ENCODE measurements around the gene RPLP2.
A peak's percentile ranks its signal among the peaks of the same experiment; 100 is the strongest.

Gene RPLP2

DNA sequence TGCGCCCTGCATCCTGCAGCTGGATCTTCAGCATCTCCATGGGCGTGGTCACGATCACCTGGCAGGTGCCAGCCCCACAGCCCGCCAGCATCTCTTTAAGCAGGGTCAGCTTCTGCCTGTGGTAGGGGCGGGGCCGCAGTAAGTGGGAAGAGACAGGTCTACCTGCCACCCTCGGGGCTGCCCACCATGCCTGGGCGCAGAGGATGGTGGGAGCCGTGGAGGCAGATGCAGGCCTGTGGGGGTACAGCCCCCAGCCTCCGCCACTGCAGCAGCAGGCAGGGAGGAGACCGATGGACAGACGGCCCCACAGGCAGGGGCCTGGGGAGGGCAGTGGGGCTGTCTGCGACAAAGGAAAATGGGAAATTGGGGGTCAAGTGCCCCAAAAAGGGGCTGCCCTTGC lies 16.9 kb upstream of the RPLP2 start:
- no peak for DNase-seq

DNA sequence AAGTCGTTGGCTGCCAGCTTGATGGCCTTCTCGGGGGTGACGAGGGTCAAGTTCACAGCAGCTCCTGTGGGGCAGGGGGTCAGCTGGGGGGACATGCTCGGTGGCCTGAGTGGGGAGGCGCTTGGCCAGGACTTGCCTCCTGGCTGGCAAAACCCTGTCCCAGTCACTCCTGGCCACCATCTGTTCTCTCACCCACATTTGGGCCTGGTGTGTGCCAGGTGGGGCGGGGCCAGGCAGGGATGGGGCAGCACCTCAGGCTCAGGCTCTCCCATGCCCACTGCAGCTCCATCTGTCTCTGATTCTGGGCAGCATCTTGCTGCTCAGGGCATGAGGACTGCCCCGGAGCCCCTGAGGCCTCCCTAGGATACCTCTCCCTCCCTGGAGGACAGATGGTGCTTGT lies 16.2 kb upstream of the RPLP2 start:
- DNase-seq = no peak

DNA sequence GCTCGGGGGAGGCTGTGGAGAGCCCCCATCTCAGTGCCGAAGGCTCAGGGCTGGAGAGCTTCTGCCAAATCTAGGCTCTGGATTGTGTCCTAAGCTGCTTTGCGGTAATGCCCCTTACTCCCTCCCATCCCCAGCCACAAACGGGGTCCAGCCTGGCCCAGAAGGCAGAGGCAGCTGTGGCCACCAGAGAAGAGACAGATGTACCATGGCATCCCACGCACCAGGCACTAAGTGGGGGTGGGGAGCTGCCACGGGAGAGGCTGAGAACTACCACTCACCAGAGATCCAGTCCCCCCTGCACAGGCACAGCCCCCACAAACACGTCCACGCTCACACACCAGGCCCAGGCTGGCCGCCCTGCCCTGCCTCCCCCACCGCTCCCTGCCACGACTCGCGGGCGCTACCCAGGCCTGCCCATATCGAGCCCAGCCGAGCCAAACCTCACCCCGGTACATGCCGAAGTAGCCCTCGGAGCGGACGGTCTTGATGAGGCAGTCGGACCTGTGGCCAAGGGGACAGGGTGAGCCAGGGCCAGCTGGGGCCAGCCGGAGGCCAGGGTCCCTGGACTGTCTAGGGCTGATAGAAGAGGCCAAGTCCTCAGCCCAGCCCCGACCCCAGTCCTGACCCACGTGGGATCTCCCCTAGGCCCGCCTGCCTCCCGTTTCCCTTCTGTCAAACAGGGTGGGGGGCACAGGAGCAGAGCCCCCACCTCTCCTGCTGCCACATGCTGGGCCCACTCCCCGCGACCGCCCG lies 15.6 kb upstream of the RPLP2 start:
- DNase-seq = peak; percentile 72

DNA sequence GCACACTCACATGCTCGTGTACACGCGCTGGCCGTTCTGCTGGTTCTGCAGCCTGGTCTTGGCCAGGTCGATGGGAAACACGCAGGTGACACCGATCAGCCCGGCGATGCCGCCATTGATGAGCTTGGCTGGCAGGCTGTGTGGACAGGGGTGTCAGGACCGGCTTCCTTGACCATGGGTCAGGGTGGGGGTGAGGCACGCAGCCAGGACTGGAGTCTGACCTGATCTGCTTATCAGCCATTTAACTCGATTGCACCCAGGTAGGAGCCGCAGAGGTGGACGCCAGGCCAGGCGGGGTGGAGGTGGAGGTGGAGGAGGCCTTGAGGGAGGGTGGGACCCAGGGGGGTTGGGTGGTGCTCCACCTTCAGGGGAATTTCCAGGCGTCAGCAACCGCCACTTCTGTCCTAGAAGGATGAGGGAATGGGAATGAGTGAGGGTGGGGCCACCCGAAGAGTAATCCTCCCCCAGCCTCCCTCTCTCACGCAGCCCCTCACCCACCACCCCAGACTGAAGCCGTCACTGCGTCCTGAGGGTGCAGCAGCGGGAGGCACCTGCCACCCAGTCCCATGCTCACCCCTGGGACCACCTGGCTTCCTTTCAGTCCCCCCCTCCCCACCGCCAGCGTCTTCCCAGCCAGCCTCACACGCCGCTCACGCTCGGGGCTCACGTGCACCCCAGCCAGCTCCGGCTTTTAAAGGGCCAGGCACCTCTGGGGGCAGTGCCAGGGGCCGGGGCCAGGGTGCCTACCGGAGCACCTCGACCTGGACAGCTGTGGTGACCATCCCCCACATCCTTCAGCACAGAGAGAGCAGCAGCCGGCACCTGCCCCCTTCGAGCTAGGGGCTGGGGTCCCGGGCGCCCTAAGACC lies 14.8 kb upstream of the RPLP2 start:
- DNase-seq = peak; percentile 52

DNA sequence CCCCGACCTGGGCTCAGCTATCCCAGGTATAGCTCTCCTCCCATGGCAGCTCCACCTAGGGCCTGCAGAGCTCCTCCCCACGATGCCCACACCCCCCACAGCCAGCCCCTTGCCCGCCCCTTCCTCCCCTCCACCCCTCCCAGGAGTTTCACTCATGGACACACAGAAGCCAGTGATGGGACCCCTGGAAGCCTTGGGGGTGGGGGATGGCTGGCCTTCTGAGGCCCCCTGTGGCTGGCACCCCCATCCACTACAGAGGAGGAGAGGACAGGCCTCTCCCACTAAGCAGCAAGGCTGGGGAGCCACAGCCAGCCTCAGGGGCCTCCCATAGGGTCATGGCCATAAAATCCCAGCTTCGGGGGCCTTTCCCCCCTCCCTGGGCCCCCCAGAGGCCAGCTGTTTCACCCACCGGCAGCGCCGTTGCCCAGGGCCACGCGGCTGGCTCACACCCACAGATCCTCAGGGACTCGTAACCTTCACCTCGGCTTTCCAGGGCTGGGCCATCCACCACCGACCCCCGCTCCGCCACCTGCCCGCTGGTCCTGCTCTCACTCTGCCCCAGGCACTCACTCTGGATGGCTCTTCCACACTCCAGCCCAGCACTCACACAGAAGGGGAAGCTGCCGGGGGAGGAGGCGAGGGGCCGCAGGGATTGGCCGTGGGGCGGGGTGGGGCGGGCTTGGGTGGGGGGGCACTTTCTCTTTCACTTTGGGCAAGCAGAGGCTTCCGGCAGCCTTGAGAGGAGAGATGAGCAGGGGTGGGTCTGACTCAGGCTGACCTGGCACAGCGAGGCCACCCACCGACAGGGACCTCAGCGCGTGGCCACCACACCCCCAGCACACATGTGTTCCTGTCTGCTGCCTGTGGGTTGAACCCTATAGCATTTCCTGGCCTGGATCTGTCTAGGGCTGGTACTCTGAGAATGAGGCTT lies 13.9 kb upstream of the RPLP2 start:
- DNase-seq = peak; percentile 72

DNA sequence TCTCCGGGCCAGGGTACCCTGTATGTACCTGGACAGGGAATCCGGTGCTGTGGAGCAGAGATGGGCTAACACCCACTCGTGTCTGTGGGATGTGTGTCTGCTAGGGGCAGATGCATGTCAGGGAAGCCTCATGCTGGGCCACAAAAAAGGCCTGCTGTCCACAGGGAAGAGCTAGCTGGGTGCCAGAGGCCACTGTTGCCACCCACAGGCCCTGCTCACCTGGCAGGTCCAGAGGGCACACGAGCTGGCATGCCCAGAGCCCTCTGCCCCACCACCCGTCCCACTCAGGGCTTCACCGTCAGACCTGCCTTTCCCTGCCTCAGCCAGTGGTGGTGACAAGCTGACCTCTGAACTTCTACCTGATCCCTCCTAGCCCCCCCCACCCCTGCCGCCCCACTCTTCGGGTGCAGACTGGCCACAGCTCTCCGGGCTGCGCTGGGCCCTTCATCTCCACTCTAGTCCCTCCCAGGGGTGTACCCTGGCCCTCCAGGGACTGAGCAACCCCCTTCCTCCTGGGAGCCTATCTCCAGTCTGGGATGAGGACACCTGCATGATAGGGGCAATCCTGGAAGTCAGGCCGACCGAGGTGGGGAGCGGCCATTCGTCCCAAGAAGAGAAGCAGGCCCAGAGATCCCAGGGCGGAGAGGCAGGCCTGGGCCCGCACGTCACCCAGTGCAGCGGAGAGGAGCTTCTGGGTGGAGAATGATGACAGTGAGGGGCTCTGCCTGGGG lies 13.0 kb upstream of the RPLP2 start:
- no peak for DNase-seq

DNA sequence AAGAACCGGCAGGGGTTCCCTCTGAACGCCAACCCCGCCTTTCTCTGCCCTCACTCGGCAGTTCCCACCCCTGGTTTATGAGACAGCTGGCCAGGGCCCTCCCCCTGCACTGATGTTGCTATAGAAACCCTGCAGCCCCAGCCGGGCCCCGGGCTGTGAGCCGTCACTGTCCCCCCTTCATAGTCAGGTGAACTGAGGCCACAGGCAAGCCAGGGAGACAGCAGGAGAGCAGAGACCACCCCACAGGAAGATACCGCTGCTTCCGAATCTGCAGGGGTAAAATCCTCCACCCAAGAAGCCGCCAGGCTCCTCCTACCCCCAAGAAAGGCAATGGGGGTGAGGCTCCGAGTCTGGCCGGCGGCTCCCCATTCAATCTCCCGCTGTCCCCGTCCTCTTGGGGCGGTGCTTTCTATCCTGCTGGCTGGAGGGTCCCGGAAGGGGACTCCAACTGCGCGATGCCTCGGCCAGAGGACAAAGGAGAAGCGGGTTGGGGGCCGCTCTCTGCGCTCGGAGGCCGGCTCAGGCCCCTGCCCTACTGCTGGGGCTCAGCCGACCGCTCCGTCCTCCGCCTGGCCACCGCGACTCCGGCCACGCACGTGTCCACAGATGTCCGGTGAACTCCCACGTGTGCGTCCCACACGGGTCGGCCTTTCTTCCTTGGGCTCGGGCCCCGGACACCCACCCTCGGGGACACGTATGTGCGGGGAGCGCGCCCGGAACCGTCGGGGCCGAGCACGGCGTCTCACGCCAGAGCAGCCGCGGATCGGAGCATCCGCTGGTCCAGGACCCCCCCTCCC lies 12.3 kb upstream of the RPLP2 start:
- peak; percentile 94 for DNase-seq

DNA sequence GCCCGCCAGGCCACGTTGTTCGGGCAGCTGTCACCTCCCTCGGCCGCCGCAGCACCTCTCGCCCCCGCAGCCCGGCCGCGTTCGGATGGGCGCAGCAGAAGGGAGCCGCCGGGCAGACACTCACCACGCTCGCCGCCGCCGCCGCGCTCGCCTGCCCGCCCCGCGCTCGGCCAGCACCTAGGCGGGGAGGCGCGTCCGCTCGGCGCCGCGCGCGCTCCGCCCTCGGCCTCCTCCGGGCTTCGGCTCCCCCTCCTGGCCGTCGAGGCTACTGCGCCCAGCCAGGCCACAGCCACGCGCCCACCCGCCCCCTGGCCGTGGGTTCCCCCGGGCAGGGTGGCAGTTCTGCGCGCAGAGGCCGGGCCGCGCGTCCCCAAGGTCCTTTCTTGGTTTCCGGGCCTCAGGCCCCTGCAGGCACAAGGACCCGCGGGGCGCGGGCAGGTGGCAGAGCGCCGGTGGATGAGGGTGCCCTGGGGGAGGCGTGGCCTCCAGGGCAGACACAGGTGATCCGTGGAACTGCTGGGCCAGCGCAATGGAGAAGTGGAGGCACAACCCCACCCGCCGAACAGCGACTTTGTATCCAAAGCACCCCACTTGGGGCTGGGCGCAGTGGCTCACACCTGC lies 11.6 kb upstream of the RPLP2 start, which contains the start of gene SLC25A22:
TSS of gene SLC25A22 (minus strand) at position 189 of the 621 bp plus-strand sequence. CDS start 3,275 bp downstream, outside the sequence.
- peak; percentile 79 for DNase-seq

DNA sequence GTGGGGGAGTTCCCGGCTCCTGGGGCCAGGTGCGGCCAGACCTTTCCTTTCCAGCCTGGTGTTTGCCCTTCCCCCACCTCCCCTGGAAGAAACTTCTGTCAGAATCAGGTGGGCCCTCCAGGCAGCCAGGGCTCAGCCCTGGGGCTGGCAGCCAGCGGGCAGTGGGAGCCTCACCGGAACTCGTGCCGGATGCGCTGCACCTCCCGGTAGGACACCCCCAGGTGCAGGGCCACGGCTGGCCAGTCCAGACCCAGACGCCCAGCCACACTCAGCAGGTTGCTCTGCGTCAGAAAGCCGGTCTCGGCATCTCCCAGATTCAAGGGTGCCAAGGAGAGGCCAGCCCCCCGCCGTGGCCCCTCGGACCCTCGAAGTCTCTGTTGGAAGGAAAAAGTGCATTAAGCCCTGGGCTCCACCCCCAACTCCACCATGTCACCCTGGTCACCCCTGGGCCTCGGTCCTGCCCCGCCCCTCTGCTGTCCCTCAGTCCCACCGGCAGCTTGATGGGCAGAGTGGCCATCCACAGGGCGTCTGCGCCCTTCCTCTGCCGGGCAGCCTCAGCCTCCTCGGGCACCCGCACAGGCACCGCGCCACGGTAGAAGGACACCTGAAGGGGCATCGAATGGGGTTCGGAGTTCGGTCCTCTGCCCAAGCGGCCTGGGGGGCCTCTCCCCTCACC lies 10.0 kb upstream of the RPLP2 start:
- DNase-seq = no peak

DNA sequence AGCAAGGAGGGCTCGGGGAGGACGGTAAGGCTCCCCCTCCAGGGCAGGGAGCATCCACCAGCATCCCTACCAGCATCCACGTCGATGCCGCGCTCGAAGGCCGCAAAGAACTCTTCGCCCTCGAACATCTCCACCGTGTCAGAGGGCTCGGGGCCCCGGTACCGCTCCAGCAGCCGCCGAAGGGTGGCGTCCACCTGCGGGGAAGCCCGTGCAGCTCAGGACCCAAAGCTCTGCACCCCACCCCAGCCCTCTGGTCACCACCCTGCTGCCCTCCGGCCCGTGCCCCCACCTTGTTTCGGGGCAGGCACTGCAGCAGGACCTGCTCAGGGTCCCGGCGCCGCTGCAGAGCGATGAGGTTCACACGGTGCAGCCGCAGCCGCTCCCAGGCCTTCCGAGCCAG lies 9.3 kb upstream of the RPLP2 start:
- no peak for DNase-seq

DNA sequence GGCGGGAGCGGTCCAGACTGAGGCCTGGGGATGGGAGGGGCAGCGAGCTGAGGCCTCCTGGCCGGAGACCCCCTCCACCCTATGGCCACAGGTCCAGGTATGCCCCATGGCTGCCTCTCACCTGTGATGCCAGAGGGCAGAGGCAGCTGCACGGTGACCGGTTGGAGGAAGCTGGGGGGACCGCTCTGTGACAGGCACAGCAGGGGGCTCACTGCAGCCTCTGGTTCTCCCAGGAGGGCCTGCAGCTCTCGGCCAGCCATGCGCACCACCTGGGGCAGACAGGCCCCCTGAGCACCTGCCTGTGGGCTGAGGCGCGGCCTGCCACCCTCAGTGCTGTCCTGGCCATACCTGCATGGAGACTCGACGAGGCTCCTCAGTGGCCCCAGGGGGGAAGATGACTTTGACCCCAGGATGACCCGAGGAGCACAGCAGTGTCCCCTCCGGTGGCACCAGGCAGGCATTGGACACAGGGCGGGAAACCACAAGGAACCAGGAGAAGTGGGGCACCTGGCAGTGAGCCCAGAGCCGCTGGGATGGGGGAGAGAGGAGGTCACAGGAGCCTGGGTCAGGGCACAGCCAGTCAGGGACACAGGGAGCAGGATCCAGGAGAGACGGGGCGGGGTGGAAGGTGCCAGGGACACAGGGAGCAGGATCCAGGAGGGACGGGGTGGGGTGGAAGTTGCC lies 8.5 kb upstream of the RPLP2 start:
- DNase-seq = no peak

DNA sequence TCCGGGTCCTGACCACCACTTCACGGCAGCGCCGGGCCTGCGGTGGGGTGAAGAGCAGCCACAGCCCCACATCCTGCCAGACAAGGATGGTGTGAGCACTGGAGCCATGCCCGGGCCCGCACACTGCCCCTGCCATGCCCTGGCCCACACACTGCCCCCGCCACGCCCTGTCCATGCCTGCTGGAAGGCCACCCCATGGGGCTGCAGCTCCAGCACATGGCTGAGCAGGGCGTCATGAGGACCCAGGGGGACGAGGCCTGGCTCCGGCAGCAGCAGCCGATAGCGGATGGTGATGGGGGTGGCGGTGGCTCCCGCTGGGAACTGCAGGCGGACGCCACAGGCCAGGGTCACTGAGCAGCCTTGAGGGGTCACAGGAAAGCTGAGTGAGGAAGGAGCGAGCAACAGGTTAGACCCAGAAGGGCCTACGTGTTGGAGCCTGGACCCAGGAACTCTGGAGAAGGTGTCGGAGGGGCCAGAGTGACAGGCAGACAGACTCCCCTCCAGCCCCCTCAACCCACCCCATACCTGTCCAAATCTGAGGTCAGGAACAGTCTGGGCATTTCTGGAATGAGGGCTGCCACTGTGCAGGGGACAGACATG lies 7.6 kb upstream of the RPLP2 start:
- no peak for DNase-seq

DNA sequence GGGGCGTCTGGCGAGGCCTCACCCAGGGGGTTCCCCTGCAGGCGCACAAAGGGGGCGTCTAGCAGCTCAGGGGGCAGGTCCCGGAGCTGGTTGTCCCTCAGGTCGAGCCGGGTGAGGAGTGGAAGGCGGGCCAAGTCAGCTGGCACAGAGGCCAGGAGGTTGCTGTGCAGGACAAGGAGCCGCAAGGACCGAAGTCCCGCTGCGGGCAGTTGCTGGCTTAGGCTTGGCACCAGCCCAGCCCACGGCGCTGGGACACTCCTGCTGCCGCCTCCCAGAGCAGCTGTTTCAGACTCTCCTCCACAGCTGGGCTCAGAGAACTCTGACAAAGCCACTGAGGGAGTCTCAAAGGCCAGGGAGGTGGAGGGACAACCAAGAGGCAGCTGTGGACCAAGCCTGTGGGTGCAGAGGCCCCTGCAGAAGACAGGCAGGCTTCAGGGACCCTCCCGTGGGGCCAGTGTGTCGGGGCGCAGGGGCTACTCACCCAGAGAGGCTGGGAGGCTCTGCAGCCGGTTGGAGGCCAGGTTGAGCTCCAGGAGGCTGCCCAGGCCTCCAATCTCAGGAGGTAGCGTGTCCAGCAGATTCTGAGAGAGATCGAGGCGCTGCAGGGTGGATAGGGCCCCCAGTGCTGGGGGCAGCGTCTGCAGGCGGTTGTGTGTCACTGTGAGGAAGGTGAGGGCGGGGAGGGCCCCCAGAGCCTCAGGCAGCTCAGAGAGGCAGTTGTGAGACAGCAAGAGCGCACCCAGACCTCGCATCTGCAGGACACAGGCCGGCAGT lies 6.9 kb upstream of the RPLP2 start:
- DNase-seq = no peak

DNA sequence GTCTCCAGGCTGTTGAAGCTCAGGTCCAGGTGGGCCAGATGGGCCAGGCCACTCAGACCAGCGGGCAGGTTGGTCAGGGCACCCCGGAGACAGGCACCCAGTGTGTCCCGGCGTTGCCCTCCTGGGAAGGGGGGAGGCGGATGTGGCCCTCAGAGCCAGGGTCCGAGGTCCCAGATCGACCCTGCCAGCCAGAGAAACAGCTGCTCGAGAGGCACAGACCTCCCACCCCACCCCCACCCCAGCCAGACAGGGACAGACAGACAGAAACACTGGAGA lies 6.4 kb upstream of the RPLP2 start:
- no peak for DNase-seq

DNA sequence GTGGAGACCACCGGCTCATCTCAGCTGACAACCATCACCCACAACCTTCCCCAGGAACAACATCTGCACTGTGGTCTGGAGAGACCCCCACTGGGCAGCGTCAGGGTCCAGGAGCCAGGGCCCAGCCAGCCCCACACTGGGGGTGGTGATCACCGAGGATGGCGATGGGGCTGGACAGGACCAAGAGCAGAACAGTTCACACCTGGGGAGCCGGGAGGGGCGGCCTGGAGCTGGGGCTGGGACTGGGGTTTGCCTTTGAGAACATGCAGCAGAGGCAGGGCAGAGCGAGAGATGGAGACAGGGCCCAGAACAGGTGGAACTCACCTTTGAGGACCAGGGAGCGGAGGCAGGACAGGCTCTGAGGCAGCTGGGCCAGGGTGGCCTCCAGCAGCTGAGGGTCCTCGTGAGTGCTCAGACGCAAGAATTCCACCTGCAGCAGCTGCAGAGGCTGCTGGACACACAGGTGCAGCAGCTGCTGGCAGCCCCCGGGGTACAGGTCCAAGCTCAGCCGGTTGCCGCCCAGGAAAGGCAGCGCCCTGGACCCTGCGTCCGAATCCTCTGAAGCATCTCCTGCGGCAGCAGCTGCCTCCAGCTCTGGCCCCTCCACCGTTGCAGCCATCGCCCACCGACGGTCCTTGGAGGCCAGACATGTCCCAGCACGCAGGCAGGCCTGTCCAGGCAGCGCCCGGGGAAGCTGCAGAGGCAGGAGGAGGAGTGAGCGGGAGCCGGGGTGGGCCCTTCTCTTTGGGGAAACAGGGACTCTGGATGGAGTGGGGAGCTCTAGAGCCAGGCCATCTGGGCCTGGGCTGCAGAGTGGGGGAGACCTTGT lies 5.8 kb upstream of the RPLP2 start:
- DNase-seq = no peak

DNA sequence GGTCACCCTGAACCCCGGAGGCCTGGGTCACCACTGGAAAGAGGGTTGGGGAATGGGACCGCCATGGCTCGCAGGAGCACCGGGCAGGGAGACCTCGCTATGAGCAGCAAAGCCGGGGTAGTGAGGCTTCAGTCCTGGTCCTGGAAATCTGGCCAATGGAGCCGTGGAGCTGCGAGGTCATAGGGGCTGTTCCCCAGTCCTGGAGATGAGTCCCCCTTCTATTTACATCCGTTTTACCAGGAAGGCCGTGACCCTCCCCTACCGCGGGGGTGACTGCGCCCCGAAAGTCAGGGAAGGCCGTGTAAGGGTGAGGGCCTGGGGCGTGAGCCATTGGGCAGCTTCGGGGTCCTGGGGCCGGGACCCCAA lies 5.2 kb upstream of the RPLP2 start:
- no peak for DNase-seq

DNA sequence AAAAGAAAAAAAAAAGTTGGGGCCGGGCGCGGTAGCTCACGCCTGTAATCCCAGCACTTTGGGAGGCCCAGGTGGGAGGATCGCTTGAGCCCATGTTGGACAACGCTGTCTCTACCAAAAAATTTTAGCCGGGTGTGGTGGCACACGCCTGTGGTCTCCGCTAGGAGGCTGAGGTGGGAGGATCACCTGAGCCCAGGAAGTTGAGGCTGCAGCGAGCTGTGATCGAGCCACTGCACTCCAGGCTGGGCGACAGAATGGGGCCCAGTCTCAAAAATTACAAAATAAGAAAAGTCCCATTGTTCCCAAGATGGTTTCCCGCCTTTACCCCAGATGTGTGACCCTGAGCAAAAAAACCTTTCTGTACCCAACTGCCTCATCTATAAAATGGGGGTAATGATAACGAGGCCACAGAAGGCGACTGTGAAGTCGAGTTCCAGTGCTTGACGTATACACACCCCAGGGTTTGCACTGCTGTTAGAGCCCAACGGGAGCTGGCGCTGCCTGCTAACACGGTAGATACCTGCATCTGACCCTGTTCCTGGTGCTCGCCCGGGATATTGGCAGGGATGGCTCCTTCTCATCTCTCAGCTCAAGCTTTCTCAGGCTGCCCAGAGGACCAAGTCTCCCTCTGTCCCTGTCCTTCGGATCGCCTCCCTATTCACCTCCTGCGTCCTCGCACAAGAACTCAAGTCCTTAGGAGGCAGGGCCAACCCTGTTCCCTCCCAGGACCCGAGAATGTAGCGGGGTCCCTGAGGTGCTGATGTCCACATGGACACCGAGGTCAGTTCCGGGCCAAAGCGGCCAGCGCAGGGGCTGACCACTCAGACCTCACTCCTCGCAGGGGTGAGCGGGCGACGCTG lies 1.1 kb upstream of the RPLP2 start:
- peak; percentile 39 for DNase-seq
